MCF 10A (cell line): Measurements from ENCODE around the gene RSPO4. TPM values are rescaled to one million over a fixed set of nuclear protein-coding genes. Genes with fewer than 3 reads are reported as not detected.

Experiments
- BruUV-seq: library from RNA; stranded (reverse); fragments of 400-500 nt; replicated peaks from 2 replicates; lab custom pipeline; 2021; lab: Mats Ljungman, UMichigan
- CTCF ChIA-PET: fragments of 300-600 bp; sonication (Branson Sonifier 250); formaldehyde crosslinking; extraction: SDS; loops from one replicate; lab custom pipeline; 2021; ENCODE audit warnings: antibody characterized with exemption, inconsistent platforms; lab: Yijun Ruan, JAX
- POLR2A ChIA-PET: fragments of 300-600, 350-650 bp; sonication (Branson Sonifier 250); formaldehyde crosslinking; extraction: SDS; loops from one replicate; lab custom pipeline; 2020; ENCODE audit warnings: antibody characterized with exemption, inconsistent platforms; lab: Yijun Ruan, JAX
- DNase-seq: peaks from one replicate; pipeline ENCODE4 v3.0.0-alpha.2; 2018; ENCODE audit not compliant: unreplicated experiment
- H3K27ac Mint-ChIP-seq: one replicate; pipeline ENCODE4 v1.8.0; 2022; ENCODE audit warnings: mild to moderate bottlenecking, low read depth, mixed read lengths; ENCODE audit not compliant: unreplicated experiment
- H3K27me3 Mint-ChIP-seq: one replicate; pipeline ENCODE4 v1.8.0; 2022; ENCODE audit warnings: mixed read lengths; ENCODE audit not compliant: insufficient read depth, unreplicated experiment
- H3K36me3 Mint-ChIP-seq: one replicate; pipeline ENCODE4 v1.8.0; 2022; ENCODE audit warnings: mild to moderate bottlenecking, moderate library complexity, mixed read lengths; ENCODE audit not compliant: insufficient read depth, unreplicated experiment
- H3K4me1 Mint-ChIP-seq: one replicate; pipeline ENCODE4 v1.8.0; 2022; ENCODE audit warnings: mixed read lengths; ENCODE audit not compliant: insufficient read depth, unreplicated experiment
- H3K4me3 Mint-ChIP-seq: one replicate; pipeline ENCODE4 v1.8.0; 2022; ENCODE audit warnings: mild to moderate bottlenecking, moderate library complexity, mixed read lengths; ENCODE audit not compliant: unreplicated experiment
- H3K9me3 Mint-ChIP-seq: one replicate; pipeline ENCODE4 v1.8.0; 2022; ENCODE audit warnings: mixed read lengths; ENCODE audit not compliant: unreplicated experiment
- CTCF ChIP-seq: fragments of 200-600 bp; IDR thresholded peaks from one replicate; pipeline ENCODE4 v1.8.0; 2022; ENCODE audit warnings: antibody characterized with exemption, mild to moderate bottlenecking; ENCODE audit not compliant: unreplicated experiment
- intact Hi-C: fragments of 100-400 bp; cut with micrococcal nuclease; formaldehyde crosslinking; loops from 2 replicates; pipeline ENCODE4 v1.14.1; 2022
- total RNA-seq: library from RNA; stranded (reverse); gene quantifications from 2 replicates; pipeline ENCODE4 v1.2.3, GENCODE V29; 2022

RSPO4 gene
- total RNA-seq, 1 experiment from 2014 or later: not detected

DNA sequence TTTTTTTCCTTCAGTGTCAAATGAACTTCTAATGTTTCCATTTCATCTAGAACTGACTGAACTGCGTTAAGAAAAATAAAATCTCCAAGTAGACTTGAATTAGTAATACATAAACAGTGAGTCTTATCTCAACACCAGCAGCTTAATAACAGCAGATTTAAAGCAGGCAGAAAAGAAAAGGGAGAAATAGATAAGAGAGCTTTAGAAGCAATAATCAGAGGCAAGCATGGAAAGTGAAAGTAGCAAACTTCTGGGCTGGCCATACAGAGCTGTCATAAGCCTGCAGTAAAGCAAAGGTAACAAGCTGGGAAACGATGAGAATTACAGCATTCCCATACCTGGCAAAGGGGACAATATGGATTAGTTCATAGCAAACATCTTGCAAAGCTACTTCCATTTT is 69.1 kb downstream of the RSPO4 start:
- no TSS peak for BruUV-seq
- Mint-ChIP-seq H3K27ac (no peak overlapping the region), H3K27me3 (no peaks in the 10 kb centered on the region), H3K9me3 (peaks cover 14% of the 10 kb centered on the region), H3K4me3 (no peak overlapping the region), H3K4me1 (no peaks in the 10 kb centered on the region), H3K36me3 (no peaks in the 10 kb centered on the region)
- ChIA-PET CTCF (interaction anchor here (0.6 to 1.9 kb wide), 4 partner anchors 10 to 117 kb away, joined by 3 to 10 read pairs (median 6); no protein-coding TSS in a partner anchor), POLR2A (interaction anchor here (1.0 kb wide), 1 partner anchor 95 kb away, joined by 4 read pairs; no protein-coding TSS in a partner anchor)
- no peak for DNase-seq
- TF ChIP-seq CTCF: no peak
- intact Hi-C loops: no loop called here

DNA sequence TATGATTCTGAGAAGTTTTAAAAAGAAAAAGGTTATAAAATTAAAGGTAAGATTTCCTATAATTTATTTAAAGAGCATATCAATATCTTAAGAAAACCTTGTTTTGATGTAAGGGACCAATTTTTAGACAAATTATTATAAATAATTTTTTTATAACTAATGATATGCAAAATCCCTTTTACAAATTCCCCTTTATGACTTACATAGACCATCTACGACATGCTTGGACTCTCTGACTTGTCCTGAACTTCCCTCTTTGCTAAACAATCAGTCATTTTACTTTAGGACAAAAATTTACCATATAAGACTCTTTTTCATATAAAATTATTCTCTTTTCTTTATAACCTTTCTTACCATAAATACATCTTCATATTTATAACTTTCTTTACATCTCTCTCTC is 70.7 kb downstream of the RSPO4 start:
- no TSS peak for BruUV-seq
- ChIA-PET CTCF (no interaction called here), POLR2A (no interaction called here)
- no peak for TF ChIP-seq CTCF
- intact Hi-C loops: no loop called here
- H3K9me3 Mint-ChIP-seq: peaks cover 14% of the 10 kb centered on the region
- no peak overlapping the region for H3K4me3 Mint-ChIP-seq
- DNase-seq: peak; percentile 22
- H3K4me1 Mint-ChIP-seq: no peaks in the 10 kb centered on the region
- H3K36me3 Mint-ChIP-seq: no peaks in the 10 kb centered on the region
- H3K27me3 Mint-ChIP-seq: peaks cover under 1% of the 10 kb centered on the region
- no peak overlapping the region for H3K27ac Mint-ChIP-seq

DNA sequence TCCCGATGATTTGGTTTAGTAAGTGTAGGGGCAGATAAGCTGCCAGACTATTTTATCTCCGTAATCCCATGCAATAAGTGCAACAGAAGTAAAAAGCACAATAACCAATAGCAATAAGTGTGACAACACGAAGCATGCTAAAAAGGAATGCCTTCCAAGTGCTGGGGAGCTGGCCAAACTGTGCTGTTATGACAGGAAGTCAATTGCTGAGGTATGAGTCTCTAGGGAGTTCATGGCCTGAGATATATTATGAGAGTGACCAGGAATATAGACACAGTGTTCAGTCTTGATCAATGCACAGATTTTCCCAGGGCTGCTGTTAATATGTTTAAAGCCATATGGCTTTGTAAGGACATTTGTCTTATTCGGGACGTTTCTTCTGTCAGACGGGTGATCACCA is 75.4 kb downstream of the RSPO4 start:
- intact Hi-C loops: no loop called here
- H3K36me3 Mint-ChIP-seq: no peaks in the 10 kb centered on the region
- ChIA-PET CTCF (interaction anchor here (0.7 to 1.1 kb wide), 2 partner anchors 9 to 52 kb away, joined by 3 read pairs; no protein-coding TSS in a partner anchor), POLR2A (no interaction called here)
- no peak for TF ChIP-seq CTCF
- no peak for DNase-seq
- no peak overlapping the region for H3K4me3 Mint-ChIP-seq
- peaks cover 10% of the 10 kb centered on the region for H3K9me3 Mint-ChIP-seq
- H3K27ac Mint-ChIP-seq: no peak overlapping the region
- no TSS peak for BruUV-seq
- H3K4me1 Mint-ChIP-seq: no peaks in the 10 kb centered on the region
- H3K27me3 Mint-ChIP-seq: peaks cover 11% of the 10 kb centered on the region

- no TSS peak for BruUV-seq
- H3K4me3 Mint-ChIP-seq: no peak overlapping the region
- H3K27ac Mint-ChIP-seq: no peak overlapping the region
- H3K36me3 Mint-ChIP-seq: no peaks in the 10 kb centered on the region
- no peak for DNase-seq
- ChIA-PET CTCF (interaction anchor here (0.6 to 0.8 kb wide), 3 partner anchors 30 to 110 kb away, joined by 3 read pairs; no protein-coding TSS in a partner anchor), POLR2A (no interaction called here)
- peaks cover under 1% of the 10 kb centered on the region for H3K4me1 Mint-ChIP-seq
- no peaks in the 10 kb centered on the region for H3K9me3 Mint-ChIP-seq
- intact Hi-C loops: no loop called here
- TF ChIP-seq CTCF: no peak
- H3K27me3 Mint-ChIP-seq: peaks cover 11% of the 10 kb centered on the region
These were observed 76.6 kb downstream of the RSPO4 start for GRCh38 chr20:925516-925915.
